ENCODE data around the gene GTPBP6. TPM values are rescaled to one million over a fixed set of nuclear protein-coding genes. Genes with fewer than 3 reads are reported as not detected.

GTPBP6 gene
- total RNA-seq, 1 donor, result 28.8 TPM

- no peak for DNase-seq (ENCODE audit: low read depth)
- TF ChIP-seq CTCF (IDR thresholded peaks at IDR 0.05; ENCODE audit: insufficient read depth, low read length), result no peak
- peak overlapping the region; percentile 92 for H3K4me3 ChIP-seq (ENCODE audit: low read depth, low read length)
Measured at GRCh38 chrX:319579-320125, 1.1 kb upstream of the GTPBP6 start.

- H3K4me3 ChIP-seq (ENCODE audit: low read depth, low read length), result peak overlapping the region; percentile 87
- no peak for TF ChIP-seq CTCF (IDR thresholded peaks at IDR 0.05; ENCODE audit: insufficient read depth, low read length)
- peak; percentile 98 for DNase-seq (ENCODE audit: low read depth)
Measured at GRCh38 chrX:318068-318738, 393 bp downstream of the GTPBP6 start.

- TF ChIP-seq CTCF (IDR thresholded peaks at IDR 0.05; ENCODE audit: insufficient read depth, low read length), result no peak
- H3K4me3 ChIP-seq (ENCODE audit: low read depth, low read length), result peak overlapping the region; percentile 73
- no peak for DNase-seq (ENCODE audit: low read depth)
Measured at GRCh38 chrX:317424-318067, 1.1 kb downstream of the GTPBP6 start.

- no peak overlapping the region for H3K4me3 ChIP-seq (ENCODE audit: low read depth, low read length)
- no peak for TF ChIP-seq CTCF (IDR thresholded peaks at IDR 0.05; ENCODE audit: insufficient read depth, low read length)
- DNase-seq (ENCODE audit: low read depth), result no peak
Measured at GRCh38 chrX:316351-317325, 2.0 kb downstream of the GTPBP6 start.

- DNase-seq (ENCODE audit: low read depth), result no peak
- no peak for TF ChIP-seq CTCF (IDR thresholded peaks at IDR 0.05; ENCODE audit: insufficient read depth, low read length)
- H3K4me3 ChIP-seq (ENCODE audit: low read depth, low read length), result no peak overlapping the region
Measured at GRCh38 chrX:314781-315595, 3.6 kb downstream of the GTPBP6 start.

GRCh38 chrX:314049-314448 lies 4.5 kb downstream of the GTPBP6 start:
- no peak for TF ChIP-seq CTCF (IDR thresholded peaks at IDR 0.05; ENCODE audit: insufficient read depth, low read length)
- H3K4me3 ChIP-seq (ENCODE audit: low read depth, low read length), result no peak overlapping the region
- no peak for DNase-seq (ENCODE audit: low read depth)
